K562 (cell line): Measurements from ENCODE around the gene LSM4. TPM values are rescaled to one million over a fixed set of nuclear protein-coding genes. Genes with fewer than 3 reads are reported as not detected.
A peak's percentile ranks its signal among the peaks of the same experiment; 100 is the strongest.

Source experiments
- CBFB ChIP-seq: sonication (generic); formaldehyde crosslinking; IDR thresholded peaks from 2 replicates; pipeline ENCODE4 v1.4.0; 2020; ENCODE audit warnings: mild to moderate bottlenecking, missing genetic modification reagents
- CCAR2 ChIP-seq: fragments of 200-400 bp; formaldehyde crosslinking; IDR thresholded peaks from 2 replicates; pipeline ENCODE4 v1.6.1; 2017; ENCODE audit warnings: mild to moderate bottlenecking, low read depth, low read length
- CHD1 ChIP-seq: fragments of 200-600 bp; sonication (generic); IDR thresholded peaks from one replicate; pipeline ENCODE4 v1.6.1; 2012; ENCODE audit warnings: mild to moderate bottlenecking, moderate library complexity, low read length, inconsistent platforms
- CHD4 ChIP-seq: fragments of 200-600 bp; sonication (generic); IDR thresholded peaks from 3 replicates; pipeline ENCODE4 v1.6.1; 2012; ENCODE audit warnings: low read depth, mild to moderate bottlenecking, mixed read lengths, low read length, inconsistent platforms; ENCODE audit not compliant: insufficient read depth, insufficient replicate concordance, poor library complexity, severe bottlenecking
- CTBP1 ChIP-seq: fragments of 450-650 bp; IDR thresholded peaks from 2 replicates; pipeline ENCODE4 v1.6.1; 2016; ENCODE audit warnings: borderline replicate concordance
- ELF1 ChIP-seq: fragments of 200-800 bp; sonication (Bioruptor generic); IDR thresholded peaks from 2 replicates; pipeline ENCODE4 v1.6.1; 2016; ENCODE audit warnings: missing genetic modification characterization, missing compliant biosample characterization
- KAT7 ChIP-seq: sonication (generic); formaldehyde crosslinking; IDR thresholded peaks from 2 replicates; pipeline ENCODE4 v1.8.0; 2022; ENCODE audit warnings: missing genetic modification reagents, mild to moderate bottlenecking, borderline replicate concordance
- MBD2 ChIP-seq: sonication (generic); IDR thresholded peaks from 2 replicates; pipeline ENCODE4 v1.6.1; 2016; ENCODE audit warnings: low read depth, borderline replicate concordance
- MED1 ChIP-seq: sonication (generic); formaldehyde crosslinking; IDR thresholded peaks from 2 replicates; pipeline ENCODE4 v1.8.1; 2023; ENCODE audit warnings: missing genetic modification reagents, borderline replicate concordance
- MYC ChIP-seq, 2 experiments: fragments of 250-450 bp in 1 of 2; sonication (Bioruptor Pico) in 1 of 2; IDR thresholded peaks; 2 replicates each; pipeline versions ENCODE4 v1.5.1 to v1.6.1; 2012 to 2021; ENCODE audit warnings: low read depth in 2 of 2, borderline replicate concordance in 1 of 2, improper control_type of control experiment in 1 of 2, low read length in 1 of 2, mild to moderate bottlenecking in 1 of 2, moderate library complexity in 1 of 2
- NONO ChIP-seq, 2 experiments: fragments of 200-400 bp in 1 of 2; fragments of 450-650 bp in 1 of 2; formaldehyde crosslinking in 1 of 2; IDR thresholded peaks; 2 replicates each; pipeline ENCODE4 v1.6.1; 2017; ENCODE audit warnings: low read depth in 2 of 2, mild to moderate bottlenecking in 2 of 2, moderate library complexity in 2 of 2, low read length in 1 of 2
- PRMT5 ChIP-seq: sonication (generic); formaldehyde crosslinking; IDR thresholded peaks from 2 replicates; pipeline ENCODE4 v1.5.0; 2020; ENCODE audit warnings: missing genetic modification reagents
- ZNF143 ChIP-seq: sonication (generic); formaldehyde crosslinking; IDR thresholded peaks from 2 replicates; pipeline ENCODE4 v1.9.0; 2022; ENCODE audit warnings: mild to moderate bottlenecking, missing genetic modification reagents
- ZNF384 ChIP-seq: IDR thresholded peaks from 2 replicates; pipeline ENCODE4 v1.6.1; 2012; ENCODE audit warnings: low read depth, low read length, improper control_type of control experiment
- polyA plus RNA-seq, 8 experiments: library from polyadenylated mRNA; depleted of rRNA in 4 of 8; stranded (reverse) in 5 of 8; unstranded in 3 of 8; fragments of >200 nt; fragmentation: Nextera tagmentation in 2 of 8; fragmentation: Illumina TruSeq in 1 of 8; extraction: Ambion mirVana in 2 of 8; extraction: Trizol in 1 of 8; gene quantifications; 2 replicates each; pipeline versions ENCODE4 v1.2.1 to v1.2.3, GENCODE V29; 2011 to 2014; ENCODE audit warnings: inconsistent platforms in 1 of 8, missing spikeins in 1 of 8
- total RNA-seq, 7 experiments: library from RNA; depleted of rRNA in 6 of 7; stranded (reverse); fragments of >200 nt in 6 of 7; fragmentation: Illumina TruSeq in 2 of 7; extraction: Trizol in 2 of 7; gene quantifications; 2 replicates each; pipeline versions ENCODE4 v1.2.1 to v1.2.3, GENCODE V29; 2011 to 2021; ENCODE audit warnings: low replicate concordance in 1 of 7
- TF ChIP-seq, protein P1 (sequence below): fragments of 250-450 bp; sonication (Bioruptor Pico); IDR thresholded peaks from 2 replicates; pipeline ENCODE4 v1.9.0; 2021; ENCODE audit warnings: mild to moderate bottlenecking, inconsistent platforms
- TF ChIP-seq, protein P2 (sequence below): fragments of 250-450 bp; sonication (Bioruptor Pico); IDR thresholded peaks from 2 replicates; pipeline ENCODE4 v1.5.0; 2021
- TF ChIP-seq, protein P3 (sequence below): fragments of 150-350 bp; IDR thresholded peaks from 2 replicates; pipeline ENCODE4 v1.6.1; 2014; ENCODE audit warnings: low read depth, mild to moderate bottlenecking, low read length, borderline replicate concordance
- TF ChIP-seq, protein P4 (sequence below): fragments of 200-800 bp; sonication (Bioruptor generic); IDR thresholded peaks from 2 replicates; pipeline ENCODE4 v1.6.1; 2017; ENCODE audit warnings: missing genetic modification characterization, missing compliant biosample characterization

The LSM4 gene
- total and polyA plus RNA-seq, 9 of the 15 experiments (the other 6 are each of a cell fraction or from before 2014, with no cell fraction given) = 11.9 to 763 (median 202) TPM

DNA sequence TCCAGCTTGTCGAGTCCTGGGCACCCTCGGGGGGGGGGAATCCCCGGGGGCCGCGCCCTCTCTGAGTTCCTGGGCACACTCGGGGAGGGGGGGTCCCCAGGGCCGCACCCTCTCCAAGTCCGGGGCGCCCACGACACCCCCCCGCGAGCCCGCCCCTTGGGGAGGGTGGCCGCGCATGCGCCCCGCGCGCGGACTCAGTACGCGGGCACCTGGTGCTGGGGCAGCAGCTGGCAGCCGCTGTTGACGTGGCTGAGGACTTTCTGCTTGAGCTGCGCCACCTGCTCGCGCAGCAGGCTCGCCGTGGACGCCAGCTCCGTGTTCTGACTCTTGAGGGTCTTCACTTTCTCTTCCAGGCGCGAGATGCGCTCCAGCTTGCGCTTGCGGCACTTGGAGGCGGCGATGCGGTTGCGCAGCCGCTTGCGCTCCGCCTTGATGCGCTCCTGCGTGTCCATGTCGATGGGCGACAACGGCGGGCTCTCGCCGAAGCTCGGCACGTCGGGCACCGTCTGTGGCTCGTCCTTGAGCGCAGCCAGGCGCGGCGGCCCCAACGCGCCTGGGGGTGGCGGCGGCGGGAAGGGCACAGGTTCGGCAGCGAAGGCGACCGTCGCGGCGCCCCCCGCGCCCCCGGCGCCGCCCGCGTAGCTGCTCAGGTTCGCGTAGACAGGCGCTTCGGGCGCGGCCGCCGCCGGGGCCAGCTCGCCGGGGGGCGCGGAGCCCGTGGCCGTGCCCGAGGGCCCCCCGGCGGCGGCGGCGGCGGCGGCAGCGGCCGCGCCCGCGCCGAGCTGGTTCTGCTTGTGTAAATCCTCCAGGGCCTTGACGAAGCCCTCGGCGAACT, 42.4 kb downstream of the LSM4 start (continued):
- TF ChIP-seq CBFB (CRISPR knock-in tag) (peak; percentile 84), CCAR2 (no peak), CHD4 (no peak), MYC (IDR thresholded peaks at IDR 0.05; ENCODE audit: low read depth, low read length) (no peak; the same call in none of the 2 replicates), MYC (CRISPR knock-in tag; IDR thresholded peaks at IDR 0.05; ENCODE audit: borderline replicate concordance, low read depth) (peak; percentile 29; the same call in 1 of the 2 replicates), PRMT5 (CRISPR knock-in tag) (0 out of 2 replicates have a peak, but pooled peaks have one; percentile 2), ELF1 (tag) (no peak), KAT7 (CRISPR knock-in tag) (peak; percentile 5; the same call in 1 of the 2 replicates), ZNF384 (no peak), MBD2 (peak; percentile 15; the same call in 1 of the 2 replicates), ZNF143 (CRISPR knock-in tag) (no peak), CHD1 (peak; percentile 92), MED1 (peak; percentile 73; the same call in 1 of the 2 replicates), NONO (IDR thresholded peaks at IDR 0.05; ENCODE audit: low read depth in 2 of 2, low read length in 1 of 2) (0 out of 4 replicates have a peak, but pooled peaks of 1 of the 2 experiments have one; percentile 6), CTBP1 (peak; percentile 89)
- TF ChIP-seq, protein P1, sequence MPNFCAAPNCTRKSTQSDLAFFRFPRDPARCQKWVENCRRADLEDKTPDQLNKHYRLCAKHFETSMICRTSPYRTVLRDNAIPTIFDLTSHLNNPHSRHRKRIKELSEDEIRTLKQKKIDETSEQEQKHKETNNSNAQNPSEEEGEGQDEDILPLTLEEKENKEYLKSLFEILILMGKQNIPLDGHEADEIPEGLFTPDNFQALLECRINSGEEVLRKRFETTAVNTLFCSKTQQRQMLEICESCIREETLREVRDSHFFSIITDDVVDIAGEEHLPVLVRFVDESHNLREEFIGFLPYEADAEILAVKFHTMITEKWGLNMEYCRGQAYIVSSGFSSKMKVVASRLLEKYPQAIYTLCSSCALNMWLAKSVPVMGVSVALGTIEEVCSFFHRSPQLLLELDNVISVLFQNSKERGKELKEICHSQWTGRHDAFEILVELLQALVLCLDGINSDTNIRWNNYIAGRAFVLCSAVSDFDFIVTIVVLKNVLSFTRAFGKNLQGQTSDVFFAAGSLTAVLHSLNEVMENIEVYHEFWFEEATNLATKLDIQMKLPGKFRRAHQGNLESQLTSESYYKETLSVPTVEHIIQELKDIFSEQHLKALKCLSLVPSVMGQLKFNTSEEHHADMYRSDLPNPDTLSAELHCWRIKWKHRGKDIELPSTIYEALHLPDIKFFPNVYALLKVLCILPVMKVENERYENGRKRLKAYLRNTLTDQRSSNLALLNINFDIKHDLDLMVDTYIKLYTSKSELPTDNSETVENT (CRISPR knock-in tag) = peak; percentile 67; the same call in 1 of the 2 replicates
- TF ChIP-seq, protein P2, sequence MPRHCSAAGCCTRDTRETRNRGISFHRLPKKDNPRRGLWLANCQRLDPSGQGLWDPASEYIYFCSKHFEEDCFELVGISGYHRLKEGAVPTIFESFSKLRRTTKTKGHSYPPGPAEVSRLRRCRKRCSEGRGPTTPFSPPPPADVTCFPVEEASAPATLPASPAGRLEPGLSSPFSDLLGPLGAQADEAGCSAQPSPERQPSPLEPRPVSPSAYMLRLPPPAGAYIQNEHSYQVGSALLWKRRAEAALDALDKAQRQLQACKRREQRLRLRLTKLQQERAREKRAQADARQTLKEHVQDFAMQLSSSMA = no peak
- TF ChIP-seq, protein P3, sequence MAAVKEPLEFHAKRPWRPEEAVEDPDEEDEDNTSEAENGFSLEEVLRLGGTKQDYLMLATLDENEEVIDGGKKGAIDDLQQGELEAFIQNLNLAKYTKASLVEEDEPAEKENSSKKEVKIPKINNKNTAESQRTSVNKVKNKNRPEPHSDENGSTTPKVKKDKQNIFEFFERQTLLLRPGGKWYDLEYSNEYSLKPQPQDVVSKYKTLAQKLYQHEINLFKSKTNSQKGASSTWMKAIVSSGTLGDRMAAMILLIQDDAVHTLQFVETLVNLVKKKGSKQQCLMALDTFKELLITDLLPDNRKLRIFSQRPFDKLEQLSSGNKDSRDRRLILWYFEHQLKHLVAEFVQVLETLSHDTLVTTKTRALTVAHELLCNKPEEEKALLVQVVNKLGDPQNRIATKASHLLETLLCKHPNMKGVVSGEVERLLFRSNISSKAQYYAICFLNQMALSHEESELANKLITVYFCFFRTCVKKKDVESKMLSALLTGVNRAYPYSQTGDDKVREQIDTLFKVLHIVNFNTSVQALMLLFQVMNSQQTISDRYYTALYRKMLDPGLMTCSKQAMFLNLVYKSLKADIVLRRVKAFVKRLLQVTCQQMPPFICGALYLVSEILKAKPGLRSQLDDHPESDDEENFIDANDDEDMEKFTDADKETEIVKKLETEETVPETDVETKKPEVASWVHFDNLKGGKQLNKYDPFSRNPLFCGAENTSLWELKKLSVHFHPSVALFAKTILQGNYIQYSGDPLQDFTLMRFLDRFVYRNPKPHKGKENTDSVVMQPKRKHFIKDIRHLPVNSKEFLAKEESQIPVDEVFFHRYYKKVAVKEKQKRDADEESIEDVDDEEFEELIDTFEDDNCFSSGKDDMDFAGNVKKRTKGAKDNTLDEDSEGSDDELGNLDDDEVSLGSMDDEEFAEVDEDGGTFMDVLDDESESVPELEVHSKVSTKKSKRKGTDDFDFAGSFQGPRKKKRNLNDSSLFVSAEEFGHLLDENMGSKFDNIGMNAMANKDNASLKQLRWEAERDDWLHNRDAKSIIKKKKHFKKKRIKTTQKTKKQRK = no peak
- TF ChIP-seq, protein P4, sequence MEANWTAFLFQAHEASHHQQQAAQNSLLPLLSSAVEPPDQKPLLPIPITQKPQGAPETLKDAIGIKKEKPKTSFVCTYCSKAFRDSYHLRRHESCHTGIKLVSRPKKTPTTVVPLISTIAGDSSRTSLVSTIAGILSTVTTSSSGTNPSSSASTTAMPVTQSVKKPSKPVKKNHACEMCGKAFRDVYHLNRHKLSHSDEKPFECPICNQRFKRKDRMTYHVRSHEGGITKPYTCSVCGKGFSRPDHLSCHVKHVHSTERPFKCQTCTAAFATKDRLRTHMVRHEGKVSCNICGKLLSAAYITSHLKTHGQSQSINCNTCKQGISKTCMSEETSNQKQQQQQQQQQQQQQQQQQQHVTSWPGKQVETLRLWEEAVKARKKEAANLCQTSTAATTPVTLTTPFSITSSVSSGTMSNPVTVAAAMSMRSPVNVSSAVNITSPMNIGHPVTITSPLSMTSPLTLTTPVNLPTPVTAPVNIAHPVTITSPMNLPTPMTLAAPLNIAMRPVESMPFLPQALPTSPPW (CRISPR knock-in tag) = peak; percentile 88
